CD4-positive, alpha-beta T cell treated with Interferon gamma for 1 hour (primary cell): ENCODE results near the gene AUTS2.

Source experiments
- DNase-seq: peaks from one replicate; pipeline ENCODE4 v3.0.0-alpha.2; 2020

The AUTS2 gene

DNA sequence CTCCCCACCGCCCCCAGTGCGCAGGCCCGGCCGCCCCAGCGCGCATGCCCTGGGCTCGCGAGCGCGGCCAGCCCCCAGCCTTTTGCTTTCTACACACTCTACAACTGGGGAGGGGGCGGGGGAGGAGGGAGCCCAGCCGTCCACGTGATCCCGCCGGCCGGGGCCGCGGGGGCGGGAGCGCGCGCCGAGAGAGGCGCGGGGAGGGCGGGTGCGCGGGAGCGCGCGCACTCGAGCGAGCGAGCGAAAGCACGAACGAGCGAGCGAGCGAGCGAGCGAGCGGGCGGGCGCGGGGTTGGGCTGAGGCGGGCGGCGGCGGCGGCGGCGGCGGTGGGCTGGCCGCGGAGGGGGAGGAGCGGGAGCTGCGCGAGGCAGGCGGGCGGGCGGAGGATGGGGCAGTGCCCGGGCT lies at the start of gene AUTS2:
AUTS2 (plus strand) TSS at position 395 of the 406 bp plus-strand sequence. CDS start 1,179 bp downstream, outside the sequence.
- DNase-seq = peak; percentile 78

DNA sequence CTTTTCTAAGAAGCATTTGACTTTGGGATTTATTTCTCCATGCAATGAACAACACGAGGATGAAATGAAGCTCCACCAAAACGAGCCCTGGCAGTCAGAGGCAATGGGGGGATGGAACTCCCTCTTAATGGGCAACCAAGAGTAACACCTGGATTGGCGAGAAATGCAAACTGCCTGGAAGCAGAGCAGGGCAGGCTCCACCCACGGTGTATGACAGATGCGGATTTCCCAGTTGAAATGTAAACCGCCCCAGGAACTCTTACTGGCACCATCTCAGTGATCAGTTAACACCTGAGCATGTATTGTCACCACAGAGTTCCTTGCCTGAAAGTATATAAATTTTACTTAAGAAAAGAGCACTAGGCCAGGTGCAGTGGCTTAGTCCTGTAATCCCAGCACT lies 47.3 kb upstream of the AUTS2 start:
- DNase-seq = no peak

DNA sequence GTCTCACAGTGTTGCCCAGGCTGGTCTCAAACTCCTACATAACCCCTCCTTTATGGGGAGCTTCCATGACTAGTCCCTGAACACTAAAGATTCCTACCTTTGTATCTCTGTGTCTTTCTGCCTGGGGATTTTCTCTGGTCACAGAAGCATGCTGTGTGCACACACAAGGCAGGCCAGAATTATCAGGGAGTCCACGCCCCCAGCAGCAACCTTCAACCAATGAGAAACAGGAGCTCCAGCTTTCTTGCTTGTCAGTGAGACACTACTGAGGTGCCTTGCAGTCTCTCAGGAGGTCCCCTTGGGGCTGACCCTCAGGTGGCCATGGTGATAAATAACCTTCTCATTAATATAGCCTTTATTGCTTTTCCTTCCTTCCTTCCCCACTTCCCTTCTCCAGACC lies 45.1 kb upstream of the AUTS2 start:
- DNase-seq = no peak

DNA sequence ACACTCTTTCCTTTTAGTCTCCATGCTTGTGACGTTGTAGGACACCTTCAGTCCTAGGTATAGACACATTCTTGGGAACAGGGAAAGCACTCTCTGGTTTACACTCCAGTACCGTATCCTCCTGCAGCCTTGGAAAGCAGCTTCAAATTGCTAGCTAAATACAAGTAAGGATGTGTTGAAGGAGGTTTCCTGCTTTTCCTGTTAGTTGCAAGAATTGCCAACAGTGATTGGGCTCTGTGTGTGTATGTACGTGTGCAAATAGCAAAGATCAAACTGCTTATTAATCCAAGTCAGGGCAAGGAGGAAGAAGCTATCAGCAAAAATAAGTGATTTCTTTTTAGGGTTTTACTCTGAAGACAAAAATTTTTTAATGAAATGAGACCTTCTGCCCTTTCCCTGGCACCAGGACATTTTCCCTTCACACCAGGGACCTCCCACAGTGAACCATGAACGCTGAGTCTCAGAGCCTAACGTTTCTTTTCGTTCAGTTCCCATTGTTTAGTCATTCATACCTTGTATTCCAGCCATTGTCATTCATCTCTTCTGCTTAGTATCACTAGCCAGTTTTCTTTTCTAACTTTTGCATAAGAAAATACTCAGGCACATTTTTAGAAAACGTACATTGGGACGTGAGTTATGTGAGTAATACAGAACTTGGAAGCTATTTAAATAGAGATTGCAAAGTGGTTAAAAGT lies 36.9 kb upstream of the AUTS2 start:
- DNase-seq = no peak

DNA sequence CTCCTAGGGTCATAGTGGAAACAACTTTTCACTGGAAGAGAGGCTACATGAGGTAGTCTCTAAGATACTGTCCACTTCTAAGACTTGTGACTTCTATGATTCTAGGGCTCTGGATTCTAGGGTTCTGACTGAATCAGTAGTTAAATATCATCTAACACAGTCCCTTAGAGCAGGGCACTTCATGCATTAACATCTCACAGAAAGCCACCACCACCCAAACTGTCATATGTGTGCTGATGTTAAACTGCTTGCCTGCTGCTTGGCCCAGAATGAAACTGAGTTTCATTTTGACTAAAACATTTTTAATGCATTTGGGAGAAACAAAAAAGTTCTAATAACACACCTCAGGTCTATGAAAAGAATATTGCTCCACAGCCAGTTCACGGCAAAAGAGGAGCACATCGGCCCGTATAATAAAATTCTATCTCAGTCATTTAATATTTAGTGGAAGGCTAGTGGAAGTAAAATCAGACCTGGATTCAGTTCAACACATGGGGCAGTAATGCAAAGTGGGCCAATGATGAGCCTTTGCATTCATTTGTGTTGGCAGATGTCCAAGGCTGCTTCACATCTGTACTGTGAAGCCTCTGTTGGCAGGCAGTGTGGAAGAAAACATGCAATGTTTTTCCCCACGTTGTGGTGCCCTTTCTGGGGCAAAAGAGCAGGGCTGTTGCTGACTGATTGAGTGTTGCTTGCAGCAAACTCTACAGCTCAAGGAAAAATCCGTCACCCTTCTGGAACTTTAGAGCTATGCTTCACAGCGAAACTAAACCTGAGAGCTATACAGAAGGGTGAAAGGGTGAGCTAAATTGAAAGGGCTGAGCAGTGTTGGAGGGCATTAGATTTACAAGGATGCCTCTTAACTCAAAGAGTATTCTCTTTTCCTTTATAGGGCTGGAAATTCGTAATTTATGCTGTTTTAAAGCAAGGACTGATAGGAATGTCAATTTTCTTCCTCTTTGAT lies 33.5 kb upstream of the AUTS2 start:
- DNase-seq = no peak

DNA sequence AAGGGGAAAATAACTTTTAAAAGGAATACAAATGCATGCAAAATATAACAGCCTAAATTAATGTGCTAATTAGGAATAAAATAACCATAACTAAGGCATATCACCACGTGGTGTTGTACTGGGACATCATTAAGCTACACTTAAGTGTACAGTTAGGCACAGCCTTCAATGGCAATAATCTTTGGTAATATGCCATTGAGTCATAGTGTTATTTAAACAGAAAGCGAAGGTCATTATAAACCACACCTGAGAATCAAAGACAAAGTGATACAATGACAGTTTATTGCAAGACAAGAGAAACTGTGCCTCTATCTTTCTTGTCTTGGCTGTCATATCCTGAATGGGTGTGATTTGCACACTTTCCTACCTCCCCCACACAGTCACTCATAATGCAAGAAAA lies 30.5 kb upstream of the AUTS2 start:
- no peak for DNase-seq

DNA sequence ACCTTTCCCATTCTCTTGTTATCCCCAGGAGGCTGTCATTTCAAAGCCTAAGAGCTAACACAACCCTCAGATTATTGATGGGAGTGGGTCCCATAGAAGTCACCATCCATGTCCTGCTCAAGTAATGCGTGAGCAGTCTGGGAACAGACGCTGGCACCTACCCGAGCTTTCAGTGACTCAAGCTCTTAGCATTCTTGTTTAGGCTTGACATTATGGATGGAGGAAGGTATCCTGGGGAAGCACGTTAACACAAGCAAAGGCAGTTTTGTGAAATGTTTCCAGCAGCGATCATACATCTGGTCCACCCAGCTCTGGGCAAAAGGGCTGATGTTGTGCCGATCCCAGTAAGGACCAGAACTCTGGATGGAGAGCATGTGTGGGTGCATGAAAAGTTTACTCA lies 30.0 kb upstream of the AUTS2 start:
- DNase-seq = no peak

DNA sequence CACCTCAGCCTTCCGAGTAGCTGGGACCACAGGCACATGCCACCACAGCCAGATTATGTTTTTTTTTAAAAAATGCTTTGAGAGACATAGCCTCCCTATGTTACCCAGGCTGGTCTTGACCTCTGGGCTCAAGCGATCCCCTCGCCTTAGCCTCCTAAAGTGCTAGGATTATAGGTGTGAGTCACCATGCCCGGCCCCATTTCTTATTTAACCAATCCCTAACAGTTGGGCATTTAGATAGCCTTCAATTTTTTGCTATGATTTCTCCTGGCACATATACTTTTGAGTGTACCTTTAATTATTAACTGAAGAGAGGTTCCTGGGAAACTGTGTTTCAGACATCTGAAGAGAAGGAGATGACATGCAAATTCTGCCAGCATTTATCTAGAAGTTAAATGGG lies 22.6 kb upstream of the AUTS2 start:
- no peak for DNase-seq

DNA sequence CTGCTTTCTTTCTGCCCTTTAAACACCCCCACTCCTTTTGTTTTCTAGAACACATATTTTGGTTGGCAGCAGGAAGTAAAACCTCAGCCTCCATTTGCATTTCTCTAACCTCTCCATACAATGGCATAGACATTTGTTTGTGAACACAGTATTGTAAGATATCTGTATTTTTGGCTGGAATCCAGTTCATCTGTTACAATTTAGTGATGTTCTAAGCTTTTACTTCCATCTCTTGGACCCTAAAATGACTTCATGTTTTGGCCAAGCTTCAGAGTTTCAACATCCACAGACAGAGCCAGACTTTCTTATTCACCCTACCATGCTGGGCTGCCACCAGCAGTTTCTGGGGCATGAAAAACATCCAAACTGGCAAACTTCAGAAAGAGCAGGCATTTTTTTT lies 21.1 kb upstream of the AUTS2 start:
- no peak for DNase-seq

DNA sequence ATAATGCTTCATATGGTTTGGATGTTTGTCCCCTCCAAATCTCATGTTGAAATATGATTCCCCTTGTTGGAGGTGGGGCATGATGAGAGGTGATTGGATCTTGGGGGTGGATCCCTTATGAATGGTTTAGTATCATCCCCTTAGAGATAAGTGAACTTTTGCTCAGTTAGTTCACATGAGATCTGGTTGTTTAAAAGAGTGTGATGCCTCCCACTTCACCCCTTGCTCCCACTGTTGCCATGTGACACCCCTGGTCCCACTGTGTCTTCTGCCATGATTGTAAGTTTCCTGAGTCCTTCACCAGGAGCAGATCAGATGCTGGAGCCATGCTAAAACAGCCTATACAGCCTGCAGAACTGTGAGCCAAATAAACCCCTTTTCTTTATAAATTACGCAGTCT lies 13.1 kb upstream of the AUTS2 start:
- no peak for DNase-seq

DNA sequence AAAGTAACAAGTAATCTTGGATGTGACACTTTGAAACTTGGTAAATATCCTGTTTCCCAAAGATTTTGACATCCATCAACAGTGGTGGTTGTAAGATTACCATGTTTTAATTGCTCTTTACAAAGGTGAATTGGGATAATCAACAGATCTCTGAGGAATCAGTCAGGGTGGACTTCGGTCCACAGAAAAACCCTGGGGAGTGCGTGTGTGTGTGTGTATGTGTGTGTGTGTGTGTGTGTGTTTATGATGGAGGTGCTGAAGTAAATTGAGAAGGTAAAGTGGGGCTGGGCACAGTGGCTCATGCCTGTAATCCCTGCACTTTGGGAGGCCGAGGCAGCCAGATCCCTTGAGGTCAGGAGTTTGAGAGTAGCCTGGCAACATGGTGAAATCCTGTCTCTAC lies 12.0 kb upstream of the AUTS2 start:
- no peak for DNase-seq

DNA sequence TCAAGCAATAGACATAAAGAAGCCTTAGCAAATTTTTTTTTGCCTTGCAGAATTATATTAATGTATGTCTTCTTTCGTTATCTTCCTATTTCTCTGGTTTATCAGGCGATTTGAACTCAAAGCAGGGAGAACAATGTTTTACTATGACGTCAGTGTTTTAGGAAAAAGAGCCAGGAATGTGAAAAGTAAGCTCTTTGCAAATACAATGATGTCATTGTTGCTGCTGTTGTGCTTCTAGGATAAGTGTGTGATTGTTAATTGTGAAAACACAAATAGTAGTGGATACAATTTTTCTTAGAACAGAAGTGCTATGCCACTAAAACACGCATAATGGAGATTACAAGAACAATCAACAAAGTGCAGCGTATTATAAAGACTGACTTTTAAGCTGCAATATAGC lies 9.5 kb upstream of the AUTS2 start:
- no peak for DNase-seq

DNA sequence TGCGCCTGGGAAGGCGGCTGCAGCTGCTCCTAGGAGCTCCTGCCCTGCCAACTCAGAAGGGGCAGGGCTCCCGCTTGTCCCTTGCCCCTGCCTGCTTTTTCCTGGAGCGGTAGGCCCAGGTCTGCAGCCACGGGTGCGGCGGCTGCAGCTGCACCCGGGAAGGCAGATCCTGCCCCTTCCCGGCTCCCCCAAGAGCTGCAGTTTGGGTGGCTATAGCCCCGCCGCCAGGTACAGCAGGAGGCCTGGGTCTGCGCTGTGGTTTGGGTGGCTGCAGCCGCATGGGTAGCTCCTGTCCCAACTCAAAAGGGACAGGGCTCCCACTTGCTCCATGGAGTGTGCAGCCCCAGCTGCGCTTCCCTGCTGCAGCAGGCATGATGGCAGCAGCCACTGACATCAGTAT lies 6.5 kb upstream of the AUTS2 start:
- DNase-seq = no peak

DNA sequence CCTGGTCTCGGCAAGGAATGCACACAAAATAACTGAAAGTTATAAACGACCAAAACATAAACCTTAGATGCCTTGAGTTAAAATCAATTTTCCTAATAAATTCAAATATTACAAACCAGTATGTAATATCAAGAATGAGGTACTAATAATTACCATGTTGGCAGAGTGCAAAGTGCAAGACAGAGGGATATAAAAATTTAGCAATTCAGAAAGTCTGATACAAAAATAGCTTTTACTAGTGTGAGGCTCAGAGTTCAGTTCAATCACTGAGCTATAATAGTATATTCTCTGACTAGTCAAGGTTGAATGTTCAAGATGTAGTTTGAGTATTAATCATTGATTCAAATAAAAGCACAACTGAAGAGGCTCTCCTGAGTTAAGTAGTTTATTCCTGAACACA lies 4.8 kb upstream of the AUTS2 start:
- no peak for DNase-seq

DNA sequence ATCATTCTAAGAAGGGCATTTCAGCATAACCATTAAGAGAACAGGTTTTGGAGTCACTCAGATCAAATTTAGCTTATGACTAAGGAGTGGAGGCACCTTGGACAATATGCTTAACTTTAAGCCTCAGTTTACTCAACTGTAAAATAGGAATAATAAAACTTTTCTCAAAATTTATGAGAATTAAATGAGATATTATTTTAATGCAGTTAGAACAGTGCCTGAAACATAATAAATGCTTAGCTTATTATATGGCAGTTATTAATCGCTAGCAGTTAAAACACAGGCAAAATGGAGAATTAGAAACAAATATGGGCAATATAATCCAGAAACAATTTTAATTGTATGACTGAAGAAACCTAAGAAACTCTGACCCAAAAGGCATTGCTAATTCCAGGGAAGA lies 2.9 kb upstream of the AUTS2 start:
- DNase-seq = no peak

DNA sequence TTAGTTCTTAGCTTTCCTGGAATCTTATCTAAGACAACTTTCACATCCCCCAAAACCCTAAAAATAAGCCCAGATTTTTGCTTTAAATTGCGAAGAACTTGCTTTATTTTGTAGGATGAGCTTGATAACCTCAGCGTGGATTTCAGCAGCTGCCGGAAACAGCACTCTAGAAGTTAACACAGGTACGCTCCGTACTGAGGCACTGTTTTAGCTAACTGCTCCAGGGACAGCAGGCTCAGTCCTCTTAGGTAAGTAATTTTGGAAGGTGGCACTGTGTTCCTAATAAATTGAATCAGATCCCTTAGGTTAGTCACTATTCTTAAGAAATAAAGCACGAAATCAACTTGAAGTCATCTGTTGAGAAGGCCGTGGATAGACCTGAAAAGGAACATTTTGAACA lies 2.2 kb upstream of the AUTS2 start:
- DNase-seq = no peak

DNA sequence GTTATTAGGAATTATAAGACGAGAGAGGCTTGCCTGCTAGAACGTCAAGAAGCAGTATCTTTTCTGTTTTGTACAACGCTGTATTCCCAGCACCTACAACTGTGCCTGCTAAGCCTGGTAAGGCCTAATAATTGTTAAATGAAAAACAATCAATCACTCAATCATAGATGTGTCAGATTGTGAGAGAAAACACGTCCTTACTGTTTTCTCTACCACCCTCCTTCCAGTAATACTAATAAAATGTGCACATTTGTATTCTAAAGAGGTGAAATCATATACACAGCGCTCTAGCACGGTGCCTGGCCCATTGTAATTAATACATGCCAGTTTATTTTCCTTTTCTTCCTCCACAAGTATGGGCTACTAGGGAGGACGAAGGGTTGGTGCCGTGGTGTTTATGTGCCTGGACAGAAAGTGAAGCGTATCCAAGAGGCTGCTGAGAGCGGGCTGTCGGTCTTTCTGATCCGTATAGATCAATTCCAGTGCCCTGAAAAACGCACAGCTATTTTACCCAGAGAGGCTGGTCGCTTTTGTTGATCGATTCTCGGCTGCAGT lies 1.5 kb upstream of the AUTS2 start:
- no peak for DNase-seq

DNA sequence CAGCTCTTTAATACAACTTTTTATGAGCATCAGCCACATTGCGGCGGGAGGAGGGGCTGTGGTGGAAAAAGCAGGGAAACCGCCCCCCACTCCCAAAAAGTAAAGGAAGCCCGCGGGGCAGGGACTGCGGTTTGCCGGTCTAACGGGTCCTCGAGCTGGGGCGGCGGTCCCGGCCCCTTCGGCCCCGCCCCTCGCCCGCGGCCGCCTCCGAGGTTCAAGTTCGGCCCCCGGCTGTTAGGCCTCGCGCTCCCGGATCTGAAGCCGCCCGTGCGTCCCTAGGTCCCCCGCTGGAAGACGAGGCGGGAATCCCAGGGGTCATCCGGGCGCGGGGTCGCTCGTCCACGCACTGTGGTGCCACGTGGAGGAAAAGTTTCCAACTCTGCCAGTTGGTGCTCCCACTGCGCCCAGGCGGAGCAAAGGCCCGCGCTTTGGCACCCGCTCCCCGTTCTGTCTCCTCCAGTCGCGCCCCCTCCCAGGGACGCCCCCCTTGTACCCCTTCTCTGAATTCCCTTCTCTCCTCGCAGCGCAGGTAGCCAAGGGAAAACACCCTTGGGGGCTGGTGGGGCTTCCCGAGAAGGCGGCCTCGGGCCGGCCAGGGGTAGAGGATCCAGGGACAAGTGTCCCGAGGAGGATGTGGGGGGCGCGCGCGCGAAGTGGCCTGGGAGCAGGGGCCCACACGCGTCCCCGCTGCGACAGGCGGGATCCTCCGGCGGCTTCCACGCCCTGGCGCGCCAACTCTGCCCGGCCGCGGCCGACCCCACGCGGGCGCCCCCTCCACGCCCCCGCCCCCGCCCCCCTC lies 798 bp upstream of the AUTS2 start:
- peak; percentile 5 for DNase-seq

DNA sequence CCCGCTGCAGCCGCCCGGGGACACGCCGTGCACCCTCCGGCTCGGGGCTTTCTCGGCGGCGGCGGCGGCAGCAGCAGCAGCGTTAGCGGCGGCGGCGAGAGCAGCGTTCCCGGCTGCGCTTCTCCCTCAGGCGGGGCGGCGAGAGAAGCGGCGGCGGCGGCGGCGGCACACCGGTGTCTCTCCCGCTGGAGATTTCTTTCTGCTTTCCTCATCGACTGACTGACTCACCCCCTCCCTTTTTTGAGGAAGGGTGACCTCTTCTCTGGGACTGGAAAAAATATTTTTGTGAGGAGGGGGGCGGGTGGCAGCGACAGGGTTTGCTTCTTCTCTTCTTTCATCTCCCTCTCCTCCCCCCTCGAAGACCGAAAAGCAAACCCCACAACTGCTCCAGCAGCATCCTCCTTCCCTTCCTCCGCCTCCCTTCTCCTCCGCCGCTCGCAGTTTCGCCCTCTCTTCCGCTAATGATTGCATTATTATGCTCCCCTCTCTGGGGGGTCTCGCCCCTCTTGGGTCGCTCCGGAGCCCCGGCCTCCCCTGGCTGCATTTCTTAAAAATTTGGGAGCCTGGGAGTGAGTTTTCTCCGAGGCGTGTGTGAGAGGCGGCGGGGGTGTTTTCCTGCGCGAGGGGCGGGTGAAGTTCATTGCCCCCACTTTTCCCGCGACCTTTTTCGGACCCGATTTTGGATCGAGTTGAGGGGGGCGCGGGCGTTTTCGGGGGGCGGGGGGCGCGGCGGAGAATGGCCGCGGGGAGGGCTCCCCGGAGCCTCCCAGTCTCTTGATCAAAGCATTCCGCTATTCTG lies 411 bp downstream of the AUTS2 start:
- DNase-seq = no peak

DNA sequence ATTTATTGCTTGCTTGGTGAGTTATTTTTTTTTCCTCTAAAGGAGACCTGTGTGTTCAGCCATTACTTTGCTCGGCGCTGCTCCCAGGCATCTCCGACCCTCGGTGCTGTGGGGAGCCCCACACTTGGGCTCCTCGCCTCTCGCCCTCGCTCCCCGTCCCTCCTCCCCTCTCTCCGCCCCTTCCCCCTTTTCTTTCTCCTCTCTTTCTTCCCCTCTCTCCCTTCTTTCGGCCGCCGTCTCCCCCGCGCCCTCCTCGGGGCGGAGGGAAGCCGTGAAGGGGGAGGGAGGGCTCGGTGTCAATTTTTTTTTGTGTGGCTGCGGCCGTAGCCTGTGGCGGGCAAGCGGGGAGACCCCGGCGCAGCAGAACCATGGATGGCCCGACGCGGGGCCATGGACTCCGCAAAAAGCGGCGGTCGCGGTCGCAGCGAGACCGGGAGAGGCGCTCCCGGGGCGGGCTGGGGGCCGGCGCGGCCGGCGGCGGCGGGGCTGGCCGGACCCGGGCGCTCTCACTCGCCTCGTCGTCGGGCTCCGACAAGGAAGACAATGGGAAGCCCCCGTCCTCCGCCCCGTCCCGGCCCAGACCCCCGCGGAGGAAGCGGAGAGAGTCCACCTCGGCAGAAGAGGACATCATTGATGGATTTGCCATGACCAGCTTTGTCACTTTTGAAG lies 1.1 kb downstream of the AUTS2 start:
- no peak for DNase-seq

DNA sequence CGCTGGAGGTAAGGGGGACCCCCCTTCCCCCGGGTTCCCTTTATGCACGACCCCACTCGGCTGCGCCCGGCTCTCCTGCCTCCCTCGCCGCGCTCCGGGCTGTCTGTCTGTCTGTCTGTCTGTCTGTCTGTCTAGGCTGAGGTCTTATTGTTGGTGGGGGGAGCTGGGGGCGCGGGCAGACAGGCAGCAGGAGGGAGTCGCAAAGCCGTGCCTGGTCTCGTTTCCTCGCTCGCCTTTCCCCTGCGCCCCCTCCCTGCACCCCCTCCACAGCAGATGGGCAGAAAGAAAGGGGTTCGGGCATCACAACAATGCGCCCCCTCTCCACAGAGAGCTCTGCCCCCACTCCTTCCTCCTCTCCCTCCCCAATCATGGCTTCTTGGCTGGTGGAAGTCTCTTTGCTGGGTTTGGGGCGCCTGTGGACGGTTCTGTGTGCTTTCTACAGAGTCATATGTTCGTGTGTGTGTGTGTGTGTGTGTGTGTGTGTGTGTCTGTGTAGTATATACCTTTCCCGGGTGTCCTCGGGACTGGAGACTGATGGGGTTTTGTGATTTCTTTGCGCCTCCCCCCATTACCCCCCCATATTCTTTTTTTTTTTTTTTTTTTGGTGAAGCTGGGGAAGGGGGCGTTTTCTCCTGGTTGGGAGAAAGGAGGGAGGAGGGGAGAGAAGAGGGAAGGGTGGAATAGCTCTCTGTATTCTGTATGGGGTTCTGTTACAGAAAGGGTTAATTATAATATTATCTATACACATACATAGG lies 1.9 kb downstream of the AUTS2 start:
- no peak for DNase-seq
